Uterus (tissue), 4 donors: ENCODE measurements around the gene TMEM41B. TPM values are rescaled to one million over a fixed set of nuclear protein-coding genes. Genes with fewer than 3 reads are reported as not detected.
"Not testable (repeated sequence)": the region's sequence is repeated elsewhere in the genome, so short reads cannot be mapped to it uniquely, and the experiment has no call there.

ENCODE experiments used
- DNase-seq, 2 donors: peaks; one replicate each; pipeline ENCODE4 v3.0.0-alpha.2; 2019 to 2020
- H3K27ac ChIP-seq, 2 donors: fragments of 200-600 bp; sonication (generic); 1 replicate in 1 of 2; 2 replicates in 1 of 2; pipeline ENCODE4 v1.5.1; 2016 to 2018
- H3K27me3 ChIP-seq, 2 donors: fragments of 200-600 bp; sonication (generic); one replicate each; pipeline ENCODE4 v1.5.1; 2018 to 2019; ENCODE audit warnings: control low read depth in 1 of 2
- H3K36me3 ChIP-seq, 2 donors: fragments of 200-600 bp; sonication (generic); one replicate each; pipeline ENCODE4 v1.5.1; 2019; ENCODE audit warnings: control low read depth in 1 of 2
- H3K4me1 ChIP-seq, 2 donors: fragments of 200-600 bp; sonication (generic); one replicate each; pipeline ENCODE4 v1.5.1; 2018 to 2019; ENCODE audit warnings: control low read depth in 1 of 2
- H3K4me3 ChIP-seq, 2 donors: fragments of 200-600 bp; sonication (generic); 1 replicate in 1 of 2; 2 replicates in 1 of 2; pipeline ENCODE4 v1.5.1; 2018 to 2019; ENCODE audit warnings: mild to moderate bottlenecking in 1 of 2
- H3K9me3 ChIP-seq, 2 donors: fragments of 200-600 bp; sonication (generic); one replicate each; pipeline ENCODE4 v1.5.1; 2019; ENCODE audit warnings: control low read depth in 1 of 2
- CTCF ChIP-seq, 4 experiments: fragments of 200-600 bp in 2 of 4; fragments of 450-650 bp in 2 of 4; sonication (generic) in 2 of 4; IDR thresholded peaks; one replicate each; pipeline ENCODE4 v1.5.1; 2016 to 2019; ENCODE audit warnings: antibody characterized with exemption in 4 of 4, mild to moderate bottlenecking in 2 of 4, moderate library complexity in 1 of 4
- POLR2A ChIP-seq, 2 donors: fragments of 450-650 bp; IDR thresholded peaks; one replicate each; pipeline ENCODE4 v1.6.1; 2016; ENCODE audit warnings: antibody characterized with exemption in 2 of 2, mild to moderate bottlenecking in 1 of 2, moderate library complexity in 1 of 2
- intact Hi-C: fragments of 100-400 bp; cut with DNase I; formaldehyde crosslinking; loops from one replicate; pipeline ENCODE4 v1.15.1; 2023; ENCODE audit warnings: low total_unique reads
- total RNA-seq, 4 donors: library from RNA; depleted of rRNA in 3 of 4; stranded (reverse); fragments of >200 nt in 3 of 4; gene quantifications; one replicate each; pipeline versions ENCODE4 v1.1.0 to v1.2.4, GENCODE V29; 2014 to 2023
- donor health status: DM: yes; HTN: yes; CAD: no.

The TMEM41B gene
- total RNA-seq, 4 donors from 2014 or later = 16.5 to 54.8 (median 24.4) TPM

GRCh38 chr11:9266926-9267325, 47.5 kb downstream of the TMEM41B start:
- intact Hi-C loops = no loop called here
- H3K9me3 ChIP-seq = no peaks in the 10 kb centered on the region
- no peak for DNase-seq
- no peaks in the 10 kb centered on the region for H3K36me3 ChIP-seq
- H3K27me3 ChIP-seq = no peaks in the 10 kb centered on the region
- H3K4me3 ChIP-seq = no peak overlapping the region
- TF ChIP-seq CTCF (IDR thresholded peaks at IDR 0.05) = no peak
- TF ChIP-seq POLR2A (IDR thresholded peaks at IDR 0.05) = no peak
- no peak overlapping the region for H3K27ac ChIP-seq
- H3K4me1 ChIP-seq = no peaks in the 10 kb centered on the region

GRCh38 chr11:9266132-9266736, 48.2 kb downstream of the TMEM41B start:
- Histone ChIP-seq H3K27ac (peak overlapping the region; percentile 99 to 100), H3K27me3 (no peaks in the 10 kb centered on the region), H3K4me1 (no peaks in the 10 kb centered on the region), H3K9me3 (no peaks in the 10 kb centered on the region), H3K4me3 (peak overlapping the region in 1 of 2 donors; percentile 97), H3K36me3 (no peaks in the 10 kb centered on the region)
- intact Hi-C loops = no loop called here
- no peak for TF ChIP-seq POLR2A (IDR thresholded peaks at IDR 0.05)
- no peak for DNase-seq

GRCh38 chr11:9265211-9266131, 48.9 kb downstream of the TMEM41B start, which contains the start of gene DENND5A:
DENND5A (minus strand) TSS chr11:9265350; CDS start chr11:9265069, 281 bp downstream.
- intact Hi-C loops = no loop called here
- TF ChIP-seq POLR2A (IDR thresholded peaks at IDR 0.05) = peak; percentile 91 to 96
- TF ChIP-seq CTCF (IDR thresholded peaks at IDR 0.05) = peak in 1 of 4 experiments; percentile 21
- H3K36me3 ChIP-seq = no peaks in the 10 kb centered on the region

GRCh38 chr11:9264316-9265210, 49.8 kb downstream of the TMEM41B start:
- peak overlapping the region; percentile 99 to 100 for H3K27ac ChIP-seq
- no peaks in the 10 kb centered on the region for H3K4me1 ChIP-seq
- H3K9me3 ChIP-seq = no peaks in the 10 kb centered on the region
- DNase-seq = peak; percentile 63 to 73
- H3K27me3 ChIP-seq = no peaks in the 10 kb centered on the region
- peak; percentile 26 to 43 for TF ChIP-seq POLR2A (IDR thresholded peaks at IDR 0.05)
- TF ChIP-seq CTCF (IDR thresholded peaks at IDR 0.05) = no peak
- intact Hi-C loops = no loop called here
- no peaks in the 10 kb centered on the region for H3K36me3 ChIP-seq
- H3K4me3 ChIP-seq = peak overlapping the region; percentile 97 to 99

More at GRCh38 chr11:9265211-9266131, 48.9 kb downstream of the TMEM41B start, which contains the start of gene DENND5A:
- Histone ChIP-seq H3K9me3 (no peaks in the 10 kb centered on the region), H3K4me1 (no peaks in the 10 kb centered on the region), H3K27me3 (no peaks in the 10 kb centered on the region), H3K27ac (peak within 1 kb of the TSS; percentile 99 to 100), H3K4me3 (peak within 1 kb of the TSS; percentile 97 to 99)
- DNase-seq = peak; percentile 85 to 88

GRCh38 chr11:9263840-9264315, 50.5 kb downstream of the TMEM41B start:
- Histone ChIP-seq H3K9me3 (no peaks in the 10 kb centered on the region), H3K4me3 (peak overlapping the region; percentile 97 to 99), H3K27me3 (no peaks in the 10 kb centered on the region), H3K27ac (peak overlapping the region; percentile 99 to 100), H3K4me1 (no peaks in the 10 kb centered on the region), H3K36me3 (no peaks in the 10 kb centered on the region)
- TF ChIP-seq POLR2A (IDR thresholded peaks at IDR 0.05) (no peak), CTCF (IDR thresholded peaks at IDR 0.05) (no peak)
- intact Hi-C loops = no loop called here
- no peak for DNase-seq

- intact Hi-C loops = not testable (repeated sequence)
Measured at GRCh38 chr11:9260838-9261146, 53.6 kb downstream of the TMEM41B start.

More at GRCh38 chr11:9260838-9261146, 53.6 kb downstream of the TMEM41B start:
- H3K27ac ChIP-seq = peak overlapping the region in 1 of 2 donors; percentile 46
- not testable (repeated sequence) for H3K36me3 ChIP-seq, DNase-seq, H3K4me3 ChIP-seq, H3K27me3 ChIP-seq, H3K9me3 ChIP-seq, H3K4me1 ChIP-seq
